ENCODE results near the gene CCNA1. TPM values are rescaled to one million over a fixed set of nuclear protein-coding genes. Genes with fewer than 3 reads are reported as not detected.

The CCNA1 gene
- polyA plus RNA-seq, 1 donor from 2014 or later, result 13.8 TPM

DNA sequence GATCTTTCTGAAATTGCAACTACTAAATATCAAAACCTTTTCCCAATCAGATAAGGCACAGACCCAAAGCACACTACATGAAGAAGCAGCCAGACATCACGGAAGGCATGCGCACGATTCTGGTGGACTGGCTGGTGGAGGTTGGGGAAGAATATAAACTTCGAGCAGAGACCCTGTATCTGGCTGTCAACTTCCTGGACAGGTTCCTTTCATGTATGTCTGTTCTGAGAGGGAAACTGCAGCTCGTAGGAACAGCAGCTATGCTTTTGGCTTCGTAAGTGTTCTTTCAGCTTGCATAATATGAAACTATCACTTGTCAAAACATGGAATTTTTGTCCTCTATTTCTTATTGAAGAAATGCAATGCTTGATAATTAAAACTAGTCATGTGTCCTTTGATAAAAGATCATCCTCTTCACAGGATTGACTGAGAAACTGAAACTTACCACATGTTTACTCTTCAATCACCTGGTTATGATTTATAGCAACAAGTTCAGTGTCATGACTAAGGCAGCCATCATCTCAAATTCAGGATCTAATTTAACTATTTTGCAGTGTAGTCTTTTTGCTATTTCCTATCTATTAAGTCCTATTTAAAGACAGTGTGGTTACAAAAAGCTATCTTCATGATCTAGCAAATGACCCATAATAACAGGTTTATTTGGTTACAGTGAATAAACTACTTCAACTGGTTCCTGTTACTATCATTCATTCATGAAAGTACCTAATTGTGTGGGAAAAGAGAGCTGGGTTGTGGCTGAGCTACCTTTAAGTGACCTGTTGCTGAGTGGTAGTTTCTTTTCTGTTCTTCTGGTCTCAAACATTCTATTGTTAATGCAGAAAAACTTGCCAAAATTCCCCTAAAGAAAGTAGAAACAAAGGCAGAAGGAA, 6.5 kb downstream of the CCNA1 start:
- Histone ChIP-seq H3K9me3 (ENCODE audit: low read length) (no peaks in the 10 kb centered on the region), H3K9ac (ENCODE audit: low read length) (no peak overlapping the region)

DNA sequence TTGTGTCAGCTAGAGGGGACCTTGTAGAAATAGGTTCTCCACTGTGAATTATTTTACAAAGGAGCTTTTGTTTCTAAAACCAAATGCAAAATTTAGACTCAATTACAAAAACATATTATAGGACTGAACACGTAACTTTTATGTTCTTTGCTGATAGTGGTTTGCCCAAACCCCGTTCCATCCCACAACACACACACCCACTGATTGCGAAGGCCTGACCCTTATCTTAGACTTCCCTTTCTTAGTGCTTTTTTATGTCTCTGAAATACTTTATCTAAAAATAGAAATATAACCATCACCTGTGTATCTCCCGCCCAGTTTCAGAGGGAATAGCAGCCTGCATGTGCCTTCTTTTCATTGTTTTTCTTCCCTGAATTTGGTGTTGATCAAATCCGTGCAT, 13.0 kb downstream of the CCNA1 start:
- TF ChIP-seq EZH2 (IDR thresholded peaks at IDR 0.05; ENCODE audit: borderline replicate concordance, insufficient read depth, low read length, poor library complexity, severe bottlenecking), result no peak
- TF ChIP-seq, protein P1, sequence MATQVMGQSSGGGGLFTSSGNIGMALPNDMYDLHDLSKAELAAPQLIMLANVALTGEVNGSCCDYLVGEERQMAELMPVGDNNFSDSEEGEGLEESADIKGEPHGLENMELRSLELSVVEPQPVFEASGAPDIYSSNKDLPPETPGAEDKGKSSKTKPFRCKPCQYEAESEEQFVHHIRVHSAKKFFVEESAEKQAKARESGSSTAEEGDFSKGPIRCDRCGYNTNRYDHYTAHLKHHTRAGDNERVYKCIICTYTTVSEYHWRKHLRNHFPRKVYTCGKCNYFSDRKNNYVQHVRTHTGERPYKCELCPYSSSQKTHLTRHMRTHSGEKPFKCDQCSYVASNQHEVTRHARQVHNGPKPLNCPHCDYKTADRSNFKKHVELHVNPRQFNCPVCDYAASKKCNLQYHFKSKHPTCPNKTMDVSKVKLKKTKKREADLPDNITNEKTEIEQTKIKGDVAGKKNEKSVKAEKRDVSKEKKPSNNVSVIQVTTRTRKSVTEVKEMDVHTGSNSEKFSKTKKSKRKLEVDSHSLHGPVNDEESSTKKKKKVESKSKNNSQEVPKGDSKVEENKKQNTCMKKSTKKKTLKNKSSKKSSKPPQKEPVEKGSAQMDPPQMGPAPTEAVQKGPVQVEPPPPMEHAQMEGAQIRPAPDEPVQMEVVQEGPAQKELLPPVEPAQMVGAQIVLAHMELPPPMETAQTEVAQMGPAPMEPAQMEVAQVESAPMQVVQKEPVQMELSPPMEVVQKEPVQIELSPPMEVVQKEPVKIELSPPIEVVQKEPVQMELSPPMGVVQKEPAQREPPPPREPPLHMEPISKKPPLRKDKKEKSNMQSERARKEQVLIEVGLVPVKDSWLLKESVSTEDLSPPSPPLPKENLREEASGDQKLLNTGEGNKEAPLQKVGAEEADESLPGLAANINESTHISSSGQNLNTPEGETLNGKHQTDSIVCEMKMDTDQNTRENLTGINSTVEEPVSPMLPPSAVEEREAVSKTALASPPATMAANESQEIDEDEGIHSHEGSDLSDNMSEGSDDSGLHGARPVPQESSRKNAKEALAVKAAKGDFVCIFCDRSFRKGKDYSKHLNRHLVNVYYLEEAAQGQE (IDR thresholded peaks at IDR 0.05; ENCODE audit: borderline replicate concordance), result no peak
- no peak for TF ChIP-seq EP300 (conservative IDR thresholded peaks at IDR 0.05; ENCODE audit: poor library complexity, severe bottlenecking)
- TF ChIP-seq MXI1 (conservative IDR thresholded peaks at IDR 0.05; ENCODE audit: poor library complexity, severe bottlenecking), result no peak
- TF ChIP-seq TAF1 (IDR thresholded peaks at IDR 0.05; ENCODE audit: low read depth), result no peak
- TF ChIP-seq, protein P2, sequence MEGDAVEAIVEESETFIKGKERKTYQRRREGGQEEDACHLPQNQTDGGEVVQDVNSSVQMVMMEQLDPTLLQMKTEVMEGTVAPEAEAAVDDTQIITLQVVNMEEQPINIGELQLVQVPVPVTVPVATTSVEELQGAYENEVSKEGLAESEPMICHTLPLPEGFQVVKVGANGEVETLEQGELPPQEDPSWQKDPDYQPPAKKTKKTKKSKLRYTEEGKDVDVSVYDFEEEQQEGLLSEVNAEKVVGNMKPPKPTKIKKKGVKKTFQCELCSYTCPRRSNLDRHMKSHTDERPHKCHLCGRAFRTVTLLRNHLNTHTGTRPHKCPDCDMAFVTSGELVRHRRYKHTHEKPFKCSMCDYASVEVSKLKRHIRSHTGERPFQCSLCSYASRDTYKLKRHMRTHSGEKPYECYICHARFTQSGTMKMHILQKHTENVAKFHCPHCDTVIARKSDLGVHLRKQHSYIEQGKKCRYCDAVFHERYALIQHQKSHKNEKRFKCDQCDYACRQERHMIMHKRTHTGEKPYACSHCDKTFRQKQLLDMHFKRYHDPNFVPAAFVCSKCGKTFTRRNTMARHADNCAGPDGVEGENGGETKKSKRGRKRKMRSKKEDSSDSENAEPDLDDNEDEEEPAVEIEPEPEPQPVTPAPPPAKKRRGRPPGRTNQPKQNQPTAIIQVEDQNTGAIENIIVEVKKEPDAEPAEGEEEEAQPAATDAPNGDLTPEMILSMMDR (IDR thresholded peaks at IDR 0.05; ENCODE audit: poor library complexity, severe bottlenecking), result no peak
- no peak for TF ChIP-seq POLR2AphosphoS5 (IDR thresholded peaks at IDR 0.05)
- TF ChIP-seq RAD21 (conservative IDR thresholded peaks at IDR 0.05), result no peak
- no peak for TF ChIP-seq SMC3 (conservative IDR thresholded peaks at IDR 0.05; ENCODE audit: poor library complexity)
- H3K27me3 ChIP-seq (ENCODE audit: insufficient read depth, low read depth, low read length), result no peaks in the 10 kb centered on the region
- no peak overlapping the region for H3K9ac ChIP-seq (ENCODE audit: low read length)
- H3K9me2 ChIP-seq (ENCODE audit: insufficient read depth, low read length), result no peaks in the 10 kb centered on the region
- H3K4me3 ChIP-seq (ENCODE audit: low read length), result no peak overlapping the region
- no peak overlapping the region for H3K27ac ChIP-seq (ENCODE audit: low read length)
- no peak overlapping the region for H2AFZ ChIP-seq (ENCODE audit: low read depth, low read length)
- H4K20me1 ChIP-seq (ENCODE audit: insufficient read depth), result no peaks in the 10 kb centered on the region
- H3K9me3 ChIP-seq (ENCODE audit: low read length), result no peaks in the 10 kb centered on the region
- H3K36me3 ChIP-seq (ENCODE audit: insufficient read depth, low read length), result peaks cover 9% of the 10 kb centered on the region
- no peaks in the 10 kb centered on the region for H3F3A ChIP-seq (ENCODE audit: insufficient read depth, low read length, poor library complexity, severe bottlenecking)
- no peak overlapping the region for H3K4me2 ChIP-seq (ENCODE audit: low read length)
- H3K79me2 ChIP-seq (replicated peaks; ENCODE audit: insufficient read depth, low read length), result no peaks in the 10 kb centered on the region

More for the DNA sequence above, 6.5 kb downstream of the CCNA1 start:
- Histone ChIP-seq H3K79me2 (replicated peaks; ENCODE audit: insufficient read depth, low read length) (no peaks in the 10 kb centered on the region), H3K4me3 (ENCODE audit: low read length) (no peak overlapping the region), H2AFZ (ENCODE audit: low read depth, low read length) (no peak overlapping the region), H4K20me1 (ENCODE audit: insufficient read depth) (no peaks in the 10 kb centered on the region), H3K9me2 (ENCODE audit: insufficient read depth, low read length) (no peaks in the 10 kb centered on the region), H3F3A (ENCODE audit: insufficient read depth, low read length, poor library complexity, severe bottlenecking) (no peaks in the 10 kb centered on the region), H3K36me3 (ENCODE audit: insufficient read depth, low read length) (peaks cover 14% of the 10 kb centered on the region), H3K4me2 (ENCODE audit: low read length) (no peak overlapping the region), H3K27me3 (ENCODE audit: insufficient read depth, low read depth, low read length) (no peaks in the 10 kb centered on the region), H3K27ac (ENCODE audit: low read length) (no peak overlapping the region)
- no peak for TF ChIP-seq TAF1 (IDR thresholded peaks at IDR 0.05; ENCODE audit: low read depth)
- no peak for TF ChIP-seq SMC3 (conservative IDR thresholded peaks at IDR 0.05; ENCODE audit: poor library complexity)
- TF ChIP-seq POLR2AphosphoS5 (IDR thresholded peaks at IDR 0.05), result no peak
- no peak for TF ChIP-seq EZH2 (IDR thresholded peaks at IDR 0.05; ENCODE audit: borderline replicate concordance, insufficient read depth, low read length, poor library complexity, severe bottlenecking)
- TF ChIP-seq, protein P1 (IDR thresholded peaks at IDR 0.05; ENCODE audit: borderline replicate concordance), result no peak

All from neural cell (in vitro differentiated cells).